CD4-positive, alpha-beta T cell treated with Interleukin-4 for 1 hour (primary cell): ENCODE measurements around the gene ILF2.
"Not testable (repeated sequence)": the region's sequence is repeated elsewhere in the genome, so short reads cannot be mapped to it uniquely, and the experiment has no call there.

Experiments used
- DNase-seq, 2 donors: peaks; one replicate each; pipeline ENCODE4 v3.0.0-alpha.2; 2020 to 2022

The ILF2 gene

GRCh38 chr1:153678519-153679336 lies 7.9 kb upstream of the ILF2 start, which contains the start of gene NPR1:
Gene NPR1 (plus strand): TSS chr1:153678688. CDS start chr1:153679109, 421 bp downstream.
- no peak for DNase-seq

GRCh38 chr1:153677718-153678518 lies 7.1 kb upstream of the ILF2 start:
- DNase-seq: peak; percentile 49 to 56

GRCh38 chr1:153673511-153673910 lies 2.7 kb upstream of the ILF2 start:
- DNase-seq: no peak

GRCh38 chr1:153671628-153672353 lies 998 bp upstream of the ILF2 start:
- DNase-seq: peak; percentile 68

- no peak for DNase-seq
Measured at GRCh38 chr1:153670257-153670858, 435 bp downstream of the ILF2 start.

GRCh38 chr1:153669606-153670005 lies 1.2 kb downstream of the ILF2 start:
- DNase-seq: no peak

- DNase-seq: not testable (repeated sequence)
Measured at GRCh38 chr1:153668672-153669071, 2.1 kb downstream of the ILF2 start.

GRCh38 chr1:153667439-153667838 lies 3.4 kb downstream of the ILF2 start:
- DNase-seq: no peak

- DNase-seq: no peak
Measured at GRCh38 chr1:153663211-153663610, 7.6 kb downstream of the ILF2 start.

GRCh38 chr1:153662269-153662668 lies 8.5 kb downstream of the ILF2 start:
- no peak for DNase-seq

GRCh38 chr1:153661111-153661708 lies 9.6 kb downstream of the ILF2 start:
- no peak for DNase-seq

- no peak for DNase-seq
Measured at GRCh38 chr1:153659656-153660055, 11.1 kb downstream of the ILF2 start.

GRCh38 chr1:153659175-153659534 lies 11.6 kb downstream of the ILF2 start:
- DNase-seq: no peak

GRCh38 chr1:153658400-153659174 lies 12.2 kb downstream of the ILF2 start, which contains the start of gene SNAPIN:
Gene SNAPIN (plus strand): TSS chr1:153658703. CDS start chr1:153658744, 41 bp downstream.
- peak; percentile 88 to 91 for DNase-seq

- DNase-seq: no peak
Measured at GRCh38 chr1:153655333-153655732, 15.5 kb downstream of the ILF2 start.

GRCh38 chr1:153652805-153653500 lies 17.8 kb downstream of the ILF2 start:
- DNase-seq: no peak

GRCh38 chr1:153651771-153652170 lies 19.0 kb downstream of the ILF2 start:
- DNase-seq: no peak

- no peak for DNase-seq
Measured at GRCh38 chr1:153649863-153650235, 20.9 kb downstream of the ILF2 start.

GRCh38 chr1:153649137-153649862 lies 21.5 kb downstream of the ILF2 start:
- peak in 1 of 2 donors; percentile 29 for DNase-seq

GRCh38 chr1:153648000-153648643 lies 22.7 kb downstream of the ILF2 start:
- no peak for DNase-seq
